HEK293T (cell line): ENCODE results near the gene ABCA5.

ENCODE experiments used
- ARNT ChIP-seq: fragments of 450-650 bp; IDR thresholded peaks from 2 replicates; pipeline ENCODE4 v1.6.1; 2017; ENCODE audit warnings: mild to moderate bottlenecking
- BHLHE40 ChIP-seq: fragments of 450-650 bp; IDR thresholded peaks from 2 replicates; pipeline ENCODE4 v1.6.1; 2016; ENCODE audit warnings: mild to moderate bottlenecking, moderate library complexity, borderline replicate concordance
- CTBP1 ChIP-seq: fragments of 450-650 bp; IDR thresholded peaks from 2 replicates; pipeline ENCODE4 v1.6.1; 2016; ENCODE audit warnings: borderline replicate concordance
- ELF4 ChIP-seq: fragments of 450-650 bp; IDR thresholded peaks from 2 replicates; pipeline ENCODE4 v1.6.1; 2017; ENCODE audit warnings: antibody characterized with exemption
- FOXA1 ChIP-seq: fragments of 450-650 bp; IDR thresholded peaks from 2 replicates; pipeline ENCODE4 v1.6.1; 2016; ENCODE audit warnings: mild to moderate bottlenecking
- FOXK2 ChIP-seq: fragments of 450-650 bp; IDR thresholded peaks from 2 replicates; pipeline ENCODE4 v1.6.1; 2016; ENCODE audit warnings: mild to moderate bottlenecking
- FOXM1 ChIP-seq: fragments of 450-650 bp; IDR thresholded peaks from 2 replicates; pipeline ENCODE4 v1.6.1; 2017; ENCODE audit warnings: mild to moderate bottlenecking, borderline replicate concordance
- HDGF ChIP-seq: fragments of 450-650 bp; IDR thresholded peaks from 2 replicates; pipeline ENCODE4 v1.6.1; 2017; ENCODE audit warnings: antibody characterized with exemption, borderline replicate concordance
- LEF1 ChIP-seq: fragments of 450-650 bp; IDR thresholded peaks from 2 replicates; pipeline ENCODE4 v1.6.1; 2017; ENCODE audit warnings: mild to moderate bottlenecking, borderline replicate concordance
- NFRKB ChIP-seq: fragments of 450-650 bp; IDR thresholded peaks from 2 replicates; pipeline ENCODE4 v1.6.1; 2016; ENCODE audit warnings: mild to moderate bottlenecking, moderate library complexity
- SP1 ChIP-seq: fragments of 450-650 bp; IDR thresholded peaks from 2 replicates; pipeline ENCODE4 v1.6.1; 2017
- SUZ12 ChIP-seq: fragments of 450-650 bp; IDR thresholded peaks from 2 replicates; pipeline ENCODE4 v1.6.1; 2016; ENCODE audit warnings: mild to moderate bottlenecking
- TARDBP ChIP-seq: fragments of 450-650 bp; IDR thresholded peaks from 2 replicates; pipeline ENCODE4 v1.6.1; 2016
- ZNF384 ChIP-seq: fragments of 450-650 bp; IDR thresholded peaks from 2 replicates; pipeline ENCODE4 v1.6.1; 2016

- no peak for TF ChIP-seq TARDBP
- no peak for TF ChIP-seq FOXM1
- TF ChIP-seq BHLHE40 = no peak
- no peak for TF ChIP-seq ZNF384
- TF ChIP-seq ELF4 = no peak
- TF ChIP-seq LEF1 = no peak
- TF ChIP-seq FOXA1 = no peak
- TF ChIP-seq SUZ12 = no peak
- no peak for TF ChIP-seq SP1
- no peak for TF ChIP-seq FOXK2
- TF ChIP-seq HDGF = no peak
- TF ChIP-seq NFRKB = no peak
- no peak for TF ChIP-seq CTBP1
- TF ChIP-seq ARNT = no peak
These were observed 98.9 kb downstream of the ABCA5 start for GRCh38 chr17:69228018-69228417.
